22Rv1 (cell line): ENCODE results near the gene CFAP97D1.

Source experiments
- ZFX ChIP-seq: fragments of 450-650 bp; IDR thresholded peaks from 2 replicates; pipeline ENCODE4 v1.6.1; 2017; ENCODE audit warnings: antibody characterized with exemption, borderline replicate concordance
- TF ChIP-seq, protein P1 (sequence below): fragments of 450-650 bp; IDR thresholded peaks from 2 replicates; pipeline ENCODE4 v1.5.1; 2017; ENCODE audit warnings: mild to moderate bottlenecking

DNA sequence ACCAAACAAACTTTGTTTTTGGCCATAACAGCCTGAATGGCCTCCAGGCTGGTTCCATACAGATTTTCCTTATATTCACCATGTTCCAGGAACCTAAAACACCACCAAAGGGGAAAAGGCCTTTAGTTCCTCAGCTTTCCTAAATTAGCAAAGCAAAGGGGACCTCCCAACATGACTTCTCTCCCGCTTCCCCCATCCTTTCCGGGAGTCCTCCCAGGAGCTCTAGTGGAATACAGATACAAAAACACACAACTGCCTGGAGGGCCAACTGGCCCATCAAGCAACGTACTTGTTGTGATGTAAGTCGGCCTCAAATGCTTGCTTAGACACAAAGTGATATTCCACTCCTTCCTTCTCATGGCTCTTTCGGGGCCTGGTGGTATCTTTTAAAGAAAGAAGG, 30.6 kb downstream of the CFAP97D1 start:
- TF ChIP-seq, protein P1, sequence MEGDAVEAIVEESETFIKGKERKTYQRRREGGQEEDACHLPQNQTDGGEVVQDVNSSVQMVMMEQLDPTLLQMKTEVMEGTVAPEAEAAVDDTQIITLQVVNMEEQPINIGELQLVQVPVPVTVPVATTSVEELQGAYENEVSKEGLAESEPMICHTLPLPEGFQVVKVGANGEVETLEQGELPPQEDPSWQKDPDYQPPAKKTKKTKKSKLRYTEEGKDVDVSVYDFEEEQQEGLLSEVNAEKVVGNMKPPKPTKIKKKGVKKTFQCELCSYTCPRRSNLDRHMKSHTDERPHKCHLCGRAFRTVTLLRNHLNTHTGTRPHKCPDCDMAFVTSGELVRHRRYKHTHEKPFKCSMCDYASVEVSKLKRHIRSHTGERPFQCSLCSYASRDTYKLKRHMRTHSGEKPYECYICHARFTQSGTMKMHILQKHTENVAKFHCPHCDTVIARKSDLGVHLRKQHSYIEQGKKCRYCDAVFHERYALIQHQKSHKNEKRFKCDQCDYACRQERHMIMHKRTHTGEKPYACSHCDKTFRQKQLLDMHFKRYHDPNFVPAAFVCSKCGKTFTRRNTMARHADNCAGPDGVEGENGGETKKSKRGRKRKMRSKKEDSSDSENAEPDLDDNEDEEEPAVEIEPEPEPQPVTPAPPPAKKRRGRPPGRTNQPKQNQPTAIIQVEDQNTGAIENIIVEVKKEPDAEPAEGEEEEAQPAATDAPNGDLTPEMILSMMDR: no peak
- no peak for TF ChIP-seq ZFX
